ENCODE data around the gene RHEB. TPM values are rescaled to one million over a fixed set of nuclear protein-coding genes. Genes with fewer than 3 reads are reported as not detected.

The RHEB gene
- total RNA-seq, 4 donors from 2014 or later: 107 to 229 (median 155) TPM

DNA sequence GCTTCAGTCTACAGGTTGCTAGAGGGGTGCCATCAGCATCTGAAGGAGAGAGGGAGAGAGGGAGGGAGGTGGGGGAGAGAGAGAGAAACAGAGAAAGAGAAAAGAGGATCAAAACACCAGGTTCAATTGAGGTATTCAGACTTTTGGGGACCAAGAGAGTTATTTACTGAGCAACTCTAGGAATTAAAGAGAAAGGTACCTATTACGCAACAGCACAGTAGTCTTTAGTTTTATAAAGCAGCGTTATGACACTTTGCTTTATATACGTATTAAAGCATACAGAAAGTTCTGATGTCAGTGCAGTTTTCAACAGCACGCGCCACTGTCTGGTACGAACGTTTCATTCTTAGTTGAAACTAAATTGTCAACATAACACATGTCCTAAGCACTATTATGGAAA lies 41.8 kb downstream of the RHEB start:
- 47 to 78% methylated on average over 5 to 7 of the region's 7 CpGs for WGBS, 2 donors (ENCODE audit: low coverage in 1 of 2)

DNA sequence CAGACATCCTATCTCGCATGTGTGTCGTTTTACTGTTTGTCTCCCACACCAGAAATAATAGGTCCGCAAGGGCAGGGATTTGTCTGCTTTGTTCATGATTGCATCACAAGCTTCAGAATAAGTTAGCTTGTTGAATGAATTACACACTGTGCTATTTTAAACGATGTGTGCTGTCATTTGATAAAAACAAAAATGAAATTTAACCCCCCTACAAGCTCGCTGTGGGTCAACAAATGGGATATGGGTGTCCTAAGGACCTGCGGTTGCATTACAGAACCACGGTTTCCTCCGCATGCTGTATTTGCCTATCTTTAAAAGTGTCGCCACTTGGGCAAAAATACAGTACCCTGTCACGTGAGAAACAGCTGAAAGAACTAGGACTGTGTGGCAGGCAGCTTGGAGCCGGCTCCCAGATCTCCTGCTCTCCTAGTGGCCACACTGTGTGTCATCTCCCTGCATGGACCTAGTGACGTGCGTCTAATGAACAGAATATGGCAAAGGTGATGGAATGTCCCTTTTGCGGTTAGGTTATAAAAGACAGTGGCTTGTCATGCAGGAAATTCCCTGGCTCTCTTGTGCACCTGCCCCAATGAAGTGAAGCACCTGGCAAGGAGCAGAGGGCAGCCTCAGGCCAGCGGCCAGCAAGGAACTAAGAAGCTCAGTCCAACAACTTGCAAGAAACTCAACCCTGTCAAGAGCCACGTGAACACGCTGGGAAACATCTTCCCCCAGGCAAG lies 46.9 kb downstream of the RHEB start:
- no peaks in the 10 kb centered on the region for H3K9me3 ChIP-seq
- 72 to 85% methylated on average over 9 to 16 of the region's 17 CpGs for WGBS, 2 donors (ENCODE audit: low coverage in 1 of 2)
- H3K4me3 ChIP-seq: no peak overlapping the region
- peak; percentile 43 for ATAC-seq
- peaks cover 3 to 64% (median 5%) of the 10 kb centered on the region in 3 donors for H3K4me1 ChIP-seq
- no peak overlapping the region for H3K27ac ChIP-seq
- TF ChIP-seq POLR2A (IDR thresholded peaks at IDR 0.05): no peak
- TF ChIP-seq, protein P1, sequence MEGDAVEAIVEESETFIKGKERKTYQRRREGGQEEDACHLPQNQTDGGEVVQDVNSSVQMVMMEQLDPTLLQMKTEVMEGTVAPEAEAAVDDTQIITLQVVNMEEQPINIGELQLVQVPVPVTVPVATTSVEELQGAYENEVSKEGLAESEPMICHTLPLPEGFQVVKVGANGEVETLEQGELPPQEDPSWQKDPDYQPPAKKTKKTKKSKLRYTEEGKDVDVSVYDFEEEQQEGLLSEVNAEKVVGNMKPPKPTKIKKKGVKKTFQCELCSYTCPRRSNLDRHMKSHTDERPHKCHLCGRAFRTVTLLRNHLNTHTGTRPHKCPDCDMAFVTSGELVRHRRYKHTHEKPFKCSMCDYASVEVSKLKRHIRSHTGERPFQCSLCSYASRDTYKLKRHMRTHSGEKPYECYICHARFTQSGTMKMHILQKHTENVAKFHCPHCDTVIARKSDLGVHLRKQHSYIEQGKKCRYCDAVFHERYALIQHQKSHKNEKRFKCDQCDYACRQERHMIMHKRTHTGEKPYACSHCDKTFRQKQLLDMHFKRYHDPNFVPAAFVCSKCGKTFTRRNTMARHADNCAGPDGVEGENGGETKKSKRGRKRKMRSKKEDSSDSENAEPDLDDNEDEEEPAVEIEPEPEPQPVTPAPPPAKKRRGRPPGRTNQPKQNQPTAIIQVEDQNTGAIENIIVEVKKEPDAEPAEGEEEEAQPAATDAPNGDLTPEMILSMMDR (IDR thresholded peaks at IDR 0.05): no peak
- no peak for TF ChIP-seq EP300 (IDR thresholded peaks at IDR 0.05)
- no peak for TF ChIP-seq POLR2AphosphoS5 (IDR thresholded peaks at IDR 0.05)
- H3K36me3 ChIP-seq: peaks cover 0 to 52% of the 10 kb centered on the region in 2 donors
- H3K27me3 ChIP-seq: no peaks in the 10 kb centered on the region

More for the DNA sequence above, 41.8 kb downstream of the RHEB start:
- Histone ChIP-seq H3K36me3 (peaks cover 0 to 35% of the 10 kb centered on the region in 2 donors), H3K27ac (peak overlapping the region in 2 of 4 donors; percentile 24 to 52), H3K4me1 (peaks cover 3 to 46% (median 6%) of the 10 kb centered on the region in 3 donors), H3K9me3 (no peaks in the 10 kb centered on the region), H3K4me3 (no peak overlapping the region), H3K27me3 (no peaks in the 10 kb centered on the region)
- TF ChIP-seq POLR2A (IDR thresholded peaks at IDR 0.05): no peak
- no peak for TF ChIP-seq EP300 (IDR thresholded peaks at IDR 0.05)
- no peak for TF ChIP-seq POLR2AphosphoS5 (IDR thresholded peaks at IDR 0.05)
- no peak for ATAC-seq

DNA sequence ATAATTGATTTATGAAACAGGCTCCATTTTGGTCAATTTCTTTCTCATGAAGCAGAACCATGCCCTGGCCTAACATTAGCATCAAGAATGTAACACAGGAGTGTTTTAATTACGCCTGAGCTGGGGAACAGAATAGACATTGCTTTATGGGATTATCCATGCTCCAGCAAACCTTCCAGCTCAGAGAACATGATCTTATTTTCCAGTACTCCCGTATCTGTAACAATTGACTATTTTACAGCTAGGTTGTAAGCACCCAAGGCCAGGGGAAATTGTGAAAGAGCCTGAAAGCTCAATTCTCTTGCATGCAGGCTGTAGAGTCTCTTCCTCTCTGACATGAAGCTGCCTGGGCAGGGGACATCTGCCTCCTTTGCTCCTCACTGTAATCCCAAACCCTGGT lies 49.0 kb downstream of the RHEB start:
- Histone ChIP-seq H3K27me3 (no peaks in the 10 kb centered on the region), H3K9me3 (no peaks in the 10 kb centered on the region), H3K36me3 (peaks cover 0 to 63% of the 10 kb centered on the region in 2 donors), H3K4me1 (peaks cover 2 to 55% (median 3%) of the 10 kb centered on the region in 3 donors), H3K4me3 (no peak overlapping the region), H3K27ac (peak overlapping the region in 1 of 4 donors; percentile 26)
- WGBS, 2 donors (ENCODE audit: low coverage in 1 of 2): 50 to 100% methylated on average over 1 to 2 of the region's 2 CpGs
- TF ChIP-seq POLR2A (IDR thresholded peaks at IDR 0.05) (no peak), EP300 (IDR thresholded peaks at IDR 0.05) (no peak), POLR2AphosphoS5 (IDR thresholded peaks at IDR 0.05) (no peak)
- TF ChIP-seq, protein P1 (IDR thresholded peaks at IDR 0.05): no peak
- ATAC-seq: no peak

DNA sequence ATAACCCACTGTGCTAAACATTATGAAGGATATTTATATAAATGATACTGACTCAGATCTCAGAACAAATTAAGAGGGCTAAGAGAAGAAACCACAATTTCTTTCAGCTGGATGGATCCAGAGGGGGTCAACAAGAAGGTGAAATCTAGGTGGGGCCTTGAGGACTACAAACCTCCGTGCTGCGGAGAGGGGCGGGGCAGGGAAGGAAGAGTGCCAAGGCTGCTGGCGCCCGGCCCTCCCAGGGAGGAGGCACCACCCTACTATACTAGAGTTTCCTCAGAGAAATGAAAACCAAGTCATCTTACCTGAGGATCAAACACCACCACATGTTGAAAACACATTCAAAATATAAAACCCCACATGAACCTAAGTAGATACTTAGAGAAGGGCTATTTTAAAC lies 50.4 kb downstream of the RHEB start:
- ATAC-seq: no peak
- peaks cover 0 to 77% of the 10 kb centered on the region in 2 donors for H3K36me3 ChIP-seq
- H3K4me3 ChIP-seq: no peak overlapping the region
- WGBS, 2 donors (ENCODE audit: low coverage in 1 of 2): 17 to 68% methylated on average over 5 of the region's 5 CpGs
- TF ChIP-seq POLR2AphosphoS5 (IDR thresholded peaks at IDR 0.05) (no peak), POLR2A (IDR thresholded peaks at IDR 0.05) (no peak), EP300 (IDR thresholded peaks at IDR 0.05) (no peak)
- TF ChIP-seq, protein P1 (IDR thresholded peaks at IDR 0.05): no peak
- no peaks in the 10 kb centered on the region for H3K27me3 ChIP-seq
- peak overlapping the region in 3 of 4 donors; percentile 4 to 70 (median 36) for H3K27ac ChIP-seq
- no peaks in the 10 kb centered on the region for H3K9me3 ChIP-seq
- H3K4me1 ChIP-seq: peaks cover 2 to 55% (median 3%) of the 10 kb centered on the region in 3 donors

DNA sequence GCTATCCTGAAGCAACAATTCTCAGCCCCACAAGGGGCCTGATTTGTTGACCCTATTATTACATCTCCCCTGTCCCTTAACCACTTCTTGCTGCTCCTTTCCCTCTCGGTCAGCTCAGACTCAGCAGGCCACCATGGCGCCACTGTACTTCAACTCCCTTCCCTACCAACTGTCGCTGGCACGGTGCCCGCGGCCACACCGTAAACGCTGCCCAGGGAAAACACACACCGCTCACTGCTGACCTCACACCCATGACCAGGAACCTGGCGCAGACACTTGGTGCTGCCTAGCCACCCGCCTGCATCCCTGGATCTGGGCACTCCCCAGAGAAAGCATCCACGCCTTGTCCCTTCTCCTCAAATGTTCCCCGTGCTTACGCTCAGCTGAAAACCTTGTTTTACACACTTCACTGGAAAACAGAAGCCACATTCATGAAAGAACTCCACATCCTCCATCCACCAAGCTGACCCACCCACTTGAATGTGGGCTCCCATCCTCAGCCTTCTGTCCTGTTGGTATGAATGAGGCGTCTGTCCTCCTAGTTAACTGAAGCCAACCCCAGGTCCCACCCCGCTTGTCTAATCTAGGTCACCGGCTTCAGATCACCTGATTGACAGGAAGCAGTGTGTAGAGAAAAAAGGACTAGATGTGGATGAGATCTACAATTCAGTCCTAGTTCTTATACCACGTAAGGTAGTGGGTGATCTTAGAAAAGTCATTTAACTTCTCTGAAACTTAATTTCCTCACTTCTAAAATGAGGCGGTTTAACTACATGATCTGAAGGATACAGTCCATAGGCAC lies 51.3 kb downstream of the RHEB start:
- Histone ChIP-seq H3K4me1 (peaks cover 2 to 55% (median 3%) of the 10 kb centered on the region in 3 donors), H3K27ac (peak overlapping the region in 3 of 4 donors; percentile 36 to 70 (median 62)), H3K36me3 (peaks cover 0 to 81% of the 10 kb centered on the region in 2 donors), H3K4me3 (no peak overlapping the region), H3K27me3 (no peaks in the 10 kb centered on the region), H3K9me3 (no peaks in the 10 kb centered on the region)
- TF ChIP-seq POLR2AphosphoS5 (IDR thresholded peaks at IDR 0.05) (no peak), EP300 (IDR thresholded peaks at IDR 0.05) (no peak), POLR2A (IDR thresholded peaks at IDR 0.05) (no peak)
- TF ChIP-seq, protein P1 (IDR thresholded peaks at IDR 0.05): no peak
- no peak for ATAC-seq
- 87 to 94% methylated on average over 11 to 16 of the region's 19 CpGs for WGBS, 2 donors (ENCODE audit: low coverage in 1 of 2)

Data from gastroesophageal sphincter (tissue), 4 donors.